ENCODE measurements around the gene PNPLA2.

The PNPLA2 gene

GRCh38 chr11:799641-800316, 18.9 kb upstream of the PNPLA2 start:
- DNase-seq, result no peak

- no peak for DNase-seq
Measured at GRCh38 chr11:800473-800872, 18.2 kb upstream of the PNPLA2 start.

- no peak for DNase-seq
Measured at GRCh38 chr11:801097-801780, 17.5 kb upstream of the PNPLA2 start.

GRCh38 chr11:802018-802617, 16.6 kb upstream of the PNPLA2 start:
- no peak for DNase-seq

GRCh38 chr11:802693-803466, 15.8 kb upstream of the PNPLA2 start:
- no peak for DNase-seq

- no peak for DNase-seq
Measured at GRCh38 chr11:803467-803742, 15.3 kb upstream of the PNPLA2 start.

GRCh38 chr11:803770-804598, 14.7 kb upstream of the PNPLA2 start:
- no peak for DNase-seq

GRCh38 chr11:804599-804964, 14.1 kb upstream of the PNPLA2 start:
- DNase-seq, result no peak

GRCh38 chr11:808427-809286, 10.1 kb upstream of the PNPLA2 start:
- no peak for DNase-seq

- DNase-seq, result peak; percentile 97
Measured at GRCh38 chr11:809287-810039, 9.3 kb upstream of the PNPLA2 start, which contains the start of gene RPLP2. RPLP2 (plus strand) TSS chr11:809967; CDS start chr11:810235, 268 bp downstream.

- no peak for DNase-seq
Measured at GRCh38 chr11:810040-810567, 8.6 kb upstream of the PNPLA2 start.

- no peak for DNase-seq
Measured at GRCh38 chr11:811446-812245, 7.1 kb upstream of the PNPLA2 start.

GRCh38 chr11:812390-812789, 6.3 kb upstream of the PNPLA2 start:
- no peak for DNase-seq

- no peak for DNase-seq
Measured at GRCh38 chr11:813072-813455, 5.7 kb upstream of the PNPLA2 start.

- DNase-seq, result no peak
Measured at GRCh38 chr11:813456-814096, 5.1 kb upstream of the PNPLA2 start.

GRCh38 chr11:815675-816432, 2.9 kb upstream of the PNPLA2 start:
- DNase-seq, result no peak

- DNase-seq, result no peak
Measured at GRCh38 chr11:816433-816779, 2.3 kb upstream of the PNPLA2 start.

- DNase-seq, result peak; percentile 84
Measured at GRCh38 chr11:819129-819931, 616 bp downstream of the PNPLA2 start.

Data from NCI-H1092 treated with DMSO at 0.1 percent for 48 hours (cell line).